Measurements from ENCODE around the gene TMEM132A.

The TMEM132A gene

GRCh38 chr11:60934790-60935605, 10.7 kb downstream of the TMEM132A start:
- Histone ChIP-seq H3K4me3 (ENCODE audit: low read depth in 1 of 2, low read length in 2 of 2) (no peak overlapping the region), H3K9me3 (ENCODE audit: control insufficient read depth in 1 of 2, low read length in 2 of 2) (no peaks in the 10 kb centered on the region), H3K27me3 (ENCODE audit: low read depth, low read length) (no peaks in the 10 kb centered on the region), H3K27ac (ENCODE audit: low read length) (no peak overlapping the region), H3K36me3 (ENCODE audit: control insufficient read depth in 1 of 2, insufficient read depth in 2 of 2, low read length in 2 of 2) (peaks cover 9 to 25% of the 10 kb centered on the region in 2 donors), H3K4me1 (ENCODE audit: control insufficient read depth in 1 of 2, insufficient read depth in 2 of 2, low read length in 2 of 2) (no peaks in the 10 kb centered on the region)

DNA sequence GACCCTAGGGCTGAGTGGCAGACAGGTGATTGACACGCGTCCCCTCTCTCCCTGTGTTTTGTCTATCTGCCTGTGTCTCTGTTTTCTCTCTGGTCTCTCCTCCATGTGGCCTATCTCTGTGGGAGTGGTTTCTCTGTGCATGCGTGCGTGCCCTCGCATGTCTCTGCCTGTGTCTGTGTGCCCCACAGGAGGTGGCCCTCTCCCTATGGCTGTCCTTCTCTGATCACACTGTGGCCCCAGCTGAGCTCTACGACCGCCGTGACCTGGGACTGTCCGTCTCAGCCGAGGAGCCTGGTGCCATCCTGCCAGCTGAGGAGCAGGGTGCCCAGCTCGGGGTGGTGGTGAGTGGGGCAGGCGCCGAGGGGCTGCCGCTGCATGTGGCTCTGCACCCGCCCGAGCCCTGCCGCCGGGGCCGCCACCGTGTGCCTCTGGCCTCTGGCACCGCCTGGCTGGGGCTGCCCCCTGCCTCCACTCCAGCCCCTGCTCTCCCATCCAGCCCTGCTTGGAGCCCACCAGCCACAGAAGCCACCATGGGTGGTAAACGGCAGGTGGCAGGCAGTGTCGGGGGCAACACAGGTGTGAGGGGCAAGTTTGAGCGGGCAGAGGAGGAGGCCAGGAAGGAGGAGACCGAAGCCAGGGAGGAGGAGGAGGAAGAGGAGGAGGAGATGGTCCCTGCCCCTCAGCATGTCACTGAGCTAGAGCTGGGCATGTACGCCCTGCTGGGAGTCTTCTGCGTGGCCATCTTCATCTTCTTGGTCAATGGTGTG, 11.6 kb downstream of the TMEM132A start:
- peaks cover 13 to 33% of the 10 kb centered on the region in 2 donors for H3K36me3 ChIP-seq (ENCODE audit: control insufficient read depth in 1 of 2, insufficient read depth in 2 of 2, low read length in 2 of 2)
- H3K27me3 ChIP-seq (ENCODE audit: low read depth, low read length) = no peaks in the 10 kb centered on the region
- H3K27ac ChIP-seq (ENCODE audit: low read length) = no peak overlapping the region
- no peaks in the 10 kb centered on the region for H3K9me3 ChIP-seq (ENCODE audit: control insufficient read depth in 1 of 2, low read length in 2 of 2)
- no peaks in the 10 kb centered on the region for H3K4me1 ChIP-seq (ENCODE audit: control insufficient read depth in 1 of 2, insufficient read depth in 2 of 2, low read length in 2 of 2)
- H3K4me3 ChIP-seq (ENCODE audit: low read depth in 1 of 2, low read length in 2 of 2) = no peak overlapping the region

- no peak overlapping the region for H3K27ac ChIP-seq (ENCODE audit: low read length)
- H3K36me3 ChIP-seq (ENCODE audit: control insufficient read depth in 1 of 2, insufficient read depth in 2 of 2, low read length in 2 of 2) = peaks cover 18 to 40% of the 10 kb centered on the region in 2 donors
- H3K4me3 ChIP-seq (ENCODE audit: low read depth in 1 of 2, low read length in 2 of 2) = no peak overlapping the region
- no peaks in the 10 kb centered on the region for H3K4me1 ChIP-seq (ENCODE audit: control insufficient read depth in 1 of 2, insufficient read depth in 2 of 2, low read length in 2 of 2)
- no peaks in the 10 kb centered on the region for H3K27me3 ChIP-seq (ENCODE audit: low read depth, low read length)
- no peaks in the 10 kb centered on the region for H3K9me3 ChIP-seq (ENCODE audit: control insufficient read depth in 1 of 2, low read length in 2 of 2)
These were observed 12.3 kb downstream of the TMEM132A start for GRCh38 chr11:60936467-60937143.

DNA sequence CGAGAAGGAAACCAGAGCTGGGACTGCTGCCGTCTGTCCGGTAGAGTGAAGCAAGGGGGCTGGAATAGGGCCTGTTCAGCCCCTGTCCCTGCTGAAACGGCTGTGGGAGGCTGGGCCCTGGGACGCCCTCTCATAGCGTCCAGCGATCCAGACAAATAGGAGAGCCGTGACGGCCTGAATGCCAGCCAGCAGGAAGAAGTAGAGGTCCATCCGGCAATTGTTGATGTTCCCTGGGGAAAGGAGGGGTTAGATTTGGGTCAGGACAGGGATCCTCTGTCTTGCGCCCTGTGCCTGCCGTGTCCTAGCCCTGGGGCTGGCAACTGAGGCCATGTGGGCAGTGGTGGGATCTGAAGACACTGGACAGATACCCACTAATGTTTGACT, 12.9 kb downstream of the TMEM132A start:
- no peaks in the 10 kb centered on the region for H3K9me3 ChIP-seq (ENCODE audit: control insufficient read depth in 1 of 2, low read length in 2 of 2)
- H3K36me3 ChIP-seq (ENCODE audit: control insufficient read depth in 1 of 2, insufficient read depth in 2 of 2, low read length in 2 of 2) = peaks cover 23 to 46% of the 10 kb centered on the region in 2 donors
- no peaks in the 10 kb centered on the region for H3K27me3 ChIP-seq (ENCODE audit: low read depth, low read length)
- no peak overlapping the region for H3K4me3 ChIP-seq (ENCODE audit: low read depth in 1 of 2, low read length in 2 of 2)
- H3K4me1 ChIP-seq (ENCODE audit: control insufficient read depth in 1 of 2, insufficient read depth in 2 of 2, low read length in 2 of 2) = no peaks in the 10 kb centered on the region
- no peak overlapping the region for H3K27ac ChIP-seq (ENCODE audit: low read length)

DNA sequence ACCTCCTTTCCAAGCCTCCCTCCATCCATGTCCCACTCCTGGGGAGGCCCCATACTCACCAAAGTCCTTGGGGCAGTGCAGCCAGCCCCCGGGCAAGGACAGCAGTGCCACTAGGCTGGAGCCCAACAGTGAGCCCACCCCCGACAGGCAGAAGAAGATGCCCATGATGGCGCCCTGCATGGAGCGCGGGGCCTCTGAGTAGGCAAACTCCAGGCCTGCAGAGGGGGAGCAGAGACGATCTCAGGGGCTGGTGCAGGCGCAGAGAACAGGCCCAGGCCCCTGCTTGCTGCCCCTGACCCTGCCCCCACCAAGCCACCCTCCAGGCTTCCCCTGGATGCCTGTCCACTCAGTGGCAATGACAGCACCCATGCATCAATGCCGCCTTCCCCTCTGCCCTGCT, 13.6 kb downstream of the TMEM132A start:
- no peak overlapping the region for H3K27ac ChIP-seq (ENCODE audit: low read length)
- no peaks in the 10 kb centered on the region for H3K4me1 ChIP-seq (ENCODE audit: control insufficient read depth in 1 of 2, insufficient read depth in 2 of 2, low read length in 2 of 2)
- H3K36me3 ChIP-seq (ENCODE audit: control insufficient read depth in 1 of 2, insufficient read depth in 2 of 2, low read length in 2 of 2) = peaks cover 30 to 52% of the 10 kb centered on the region in 2 donors

GRCh38 chr11:60938500-60938899, 14.2 kb downstream of the TMEM132A start:
- Histone ChIP-seq H3K9me3 (ENCODE audit: control insufficient read depth in 1 of 2, low read length in 2 of 2) (no peaks in the 10 kb centered on the region), H3K36me3 (ENCODE audit: control insufficient read depth in 1 of 2, insufficient read depth in 2 of 2, low read length in 2 of 2) (peaks cover 30 to 59% of the 10 kb centered on the region in 2 donors), H3K4me1 (ENCODE audit: control insufficient read depth in 1 of 2, insufficient read depth in 2 of 2, low read length in 2 of 2) (no peaks in the 10 kb centered on the region), H3K4me3 (ENCODE audit: low read depth in 1 of 2, low read length in 2 of 2) (no peak overlapping the region), H3K27me3 (ENCODE audit: low read depth, low read length) (no peaks in the 10 kb centered on the region), H3K27ac (ENCODE audit: low read length) (no peak overlapping the region)

More for the DNA sequence above, 13.6 kb downstream of the TMEM132A start:
- no peaks in the 10 kb centered on the region for H3K9me3 ChIP-seq (ENCODE audit: control insufficient read depth in 1 of 2, low read length in 2 of 2)
- no peak overlapping the region for H3K4me3 ChIP-seq (ENCODE audit: low read depth in 1 of 2, low read length in 2 of 2)
- H3K27me3 ChIP-seq (ENCODE audit: low read depth, low read length) = no peaks in the 10 kb centered on the region

DNA sequence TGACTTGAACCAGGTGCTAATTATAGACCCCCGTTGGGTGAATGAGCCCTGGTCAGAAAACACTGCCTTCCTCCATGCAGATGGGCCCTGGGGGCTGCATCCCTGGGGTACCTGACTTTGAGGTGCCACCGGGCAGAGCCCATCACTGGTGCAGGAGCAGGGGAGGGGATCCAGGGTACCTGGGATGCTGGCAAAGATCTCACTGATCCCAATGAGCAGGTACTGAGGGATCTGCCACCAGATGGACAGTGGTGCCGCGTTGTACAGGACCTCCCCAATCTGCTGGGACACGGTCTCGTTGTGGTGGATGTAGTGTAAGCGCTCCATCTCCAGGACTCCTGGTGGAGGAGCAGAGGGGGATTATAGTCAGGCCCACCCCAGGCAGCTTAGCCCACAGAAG, 15.0 kb downstream of the TMEM132A start:
- Histone ChIP-seq H3K4me3 (ENCODE audit: low read depth in 1 of 2, low read length in 2 of 2) (no peak overlapping the region), H3K27ac (ENCODE audit: low read length) (no peak overlapping the region), H3K4me1 (ENCODE audit: control insufficient read depth in 1 of 2, insufficient read depth in 2 of 2, low read length in 2 of 2) (no peaks in the 10 kb centered on the region), H3K27me3 (ENCODE audit: low read depth, low read length) (no peaks in the 10 kb centered on the region), H3K9me3 (ENCODE audit: control insufficient read depth in 1 of 2, low read length in 2 of 2) (no peaks in the 10 kb centered on the region), H3K36me3 (ENCODE audit: control insufficient read depth in 1 of 2, insufficient read depth in 2 of 2, low read length in 2 of 2) (peaks cover 30 to 61% of the 10 kb centered on the region in 2 donors)

- Histone ChIP-seq H3K27me3 (ENCODE audit: low read depth, low read length) (no peaks in the 10 kb centered on the region), H3K9me3 (ENCODE audit: control insufficient read depth in 1 of 2, low read length in 2 of 2) (no peaks in the 10 kb centered on the region), H3K4me1 (ENCODE audit: control insufficient read depth in 1 of 2, insufficient read depth in 2 of 2, low read length in 2 of 2) (no peaks in the 10 kb centered on the region), H3K36me3 (ENCODE audit: control insufficient read depth in 1 of 2, insufficient read depth in 2 of 2, low read length in 2 of 2) (peaks cover 30 to 64% of the 10 kb centered on the region in 2 donors), H3K27ac (ENCODE audit: low read length) (no peak overlapping the region), H3K4me3 (ENCODE audit: low read depth in 1 of 2, low read length in 2 of 2) (no peak overlapping the region)
These were observed 15.6 kb downstream of the TMEM132A start for GRCh38 chr11:60939855-60940254.

DNA sequence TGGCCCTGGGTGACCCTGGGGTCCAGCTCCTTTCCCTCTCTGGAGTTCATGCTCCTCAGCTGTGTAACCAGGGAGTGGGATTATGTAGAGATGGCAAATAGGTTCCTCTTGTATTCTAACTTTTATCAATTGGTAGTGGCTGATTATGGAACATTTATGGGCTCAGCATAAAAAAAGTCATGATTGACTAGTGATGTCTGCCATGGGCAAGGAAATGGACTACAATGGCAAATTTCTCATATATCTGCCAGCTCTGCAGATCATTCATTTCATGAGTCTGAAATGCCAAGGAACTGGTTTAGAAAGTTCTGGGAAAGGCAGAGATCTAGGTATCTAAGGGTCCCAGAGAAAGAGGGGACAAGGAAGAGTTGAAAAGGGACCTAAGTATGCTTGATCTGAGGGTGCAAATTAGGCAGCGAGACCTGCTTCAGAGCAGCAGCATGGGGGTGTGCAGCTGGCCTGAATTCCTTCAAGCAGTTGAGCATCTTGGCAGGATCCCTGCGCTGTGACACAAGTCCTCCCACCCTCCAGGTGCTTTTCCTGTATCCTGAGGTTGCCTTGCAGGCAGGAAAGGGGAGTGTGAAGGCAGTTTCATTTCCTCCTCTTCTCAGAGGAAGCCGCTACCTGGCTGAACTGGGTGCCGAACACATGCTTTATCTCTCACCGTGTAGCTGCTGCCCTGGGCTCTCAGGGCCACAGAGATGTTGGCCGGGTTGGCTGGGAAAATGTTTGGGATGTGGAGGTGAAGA, 17.3 kb downstream of the TMEM132A start:
- Histone ChIP-seq H3K27ac (ENCODE audit: low read length) (no peak overlapping the region), H3K4me3 (ENCODE audit: low read depth in 1 of 2, low read length in 2 of 2) (no peak overlapping the region), H3K36me3 (ENCODE audit: control insufficient read depth in 1 of 2, insufficient read depth in 2 of 2, low read length in 2 of 2) (peaks cover 30 to 74% of the 10 kb centered on the region in 2 donors), H3K27me3 (ENCODE audit: low read depth, low read length) (no peaks in the 10 kb centered on the region), H3K9me3 (ENCODE audit: control insufficient read depth in 1 of 2, low read length in 2 of 2) (no peaks in the 10 kb centered on the region), H3K4me1 (ENCODE audit: control insufficient read depth in 1 of 2, insufficient read depth in 2 of 2, low read length in 2 of 2) (peaks cover 0 to 5% of the 10 kb centered on the region in 2 donors)

DNA sequence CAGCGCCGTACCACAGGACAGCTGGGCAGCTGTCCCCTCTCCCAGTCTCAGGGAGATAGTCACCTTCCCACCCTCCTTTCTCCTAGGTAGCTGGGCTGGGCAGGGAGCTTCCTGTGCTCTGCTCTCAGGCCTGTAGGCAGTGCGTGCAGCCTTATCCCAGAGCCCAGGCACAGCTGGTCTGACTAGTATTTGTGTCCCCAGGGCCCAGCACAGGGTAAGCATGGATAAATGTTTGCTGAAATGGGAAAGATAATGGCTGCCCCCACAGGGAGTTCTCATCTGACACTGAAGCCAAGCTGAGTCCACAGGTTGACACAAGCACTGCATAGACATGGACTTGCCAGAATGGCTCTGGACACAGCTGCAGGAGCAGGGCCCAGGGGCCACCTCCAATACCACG, 18.0 kb downstream of the TMEM132A start:
- Histone ChIP-seq H3K36me3 (ENCODE audit: control insufficient read depth in 1 of 2, insufficient read depth in 2 of 2, low read length in 2 of 2) (peaks cover 30 to 77% of the 10 kb centered on the region in 2 donors), H3K27ac (ENCODE audit: low read length) (no peak overlapping the region), H3K9me3 (ENCODE audit: control insufficient read depth in 1 of 2, low read length in 2 of 2) (no peaks in the 10 kb centered on the region), H3K4me1 (ENCODE audit: control insufficient read depth in 1 of 2, insufficient read depth in 2 of 2, low read length in 2 of 2) (peaks cover 0 to 5% of the 10 kb centered on the region in 2 donors), H3K4me3 (ENCODE audit: low read depth in 1 of 2, low read length in 2 of 2) (no peak overlapping the region), H3K27me3 (ENCODE audit: low read depth, low read length) (no peaks in the 10 kb centered on the region)

Measured in muscle layer of duodenum (tissue), 2 donors.